ENCODE measurements around the gene GPI. TPM values are rescaled to one million over a fixed set of nuclear protein-coding genes. Genes with fewer than 3 reads are reported as not detected.

GPI gene
- total and polyA plus RNA-seq, 2 of the 8 experiments (the other 6 are each of a cell fraction or from before 2014, with no cell fraction given): 171 to 360 TPM

DNA sequence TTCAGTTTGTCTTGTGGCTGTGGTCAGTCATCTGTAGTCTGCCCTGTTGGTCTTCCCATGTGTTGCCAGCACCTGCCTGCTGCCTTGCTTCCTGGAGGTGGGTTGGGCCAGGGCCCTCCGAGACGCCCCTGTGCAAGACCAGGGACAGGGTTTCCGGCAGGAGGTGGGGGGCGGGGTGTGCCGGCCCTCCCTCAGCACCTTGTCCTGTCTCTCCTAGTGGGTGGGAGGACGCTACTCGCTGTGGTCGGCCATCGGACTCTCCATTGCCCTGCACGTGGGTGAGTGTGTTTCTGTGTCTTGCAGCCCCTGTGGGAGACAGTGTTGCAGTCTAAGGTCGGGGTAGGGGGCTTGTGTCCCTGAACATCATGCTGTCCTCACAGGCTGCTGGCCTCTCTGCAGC lies 28.0 kb downstream of the GPI start (continued):
- TF ChIP-seq, protein P1, sequence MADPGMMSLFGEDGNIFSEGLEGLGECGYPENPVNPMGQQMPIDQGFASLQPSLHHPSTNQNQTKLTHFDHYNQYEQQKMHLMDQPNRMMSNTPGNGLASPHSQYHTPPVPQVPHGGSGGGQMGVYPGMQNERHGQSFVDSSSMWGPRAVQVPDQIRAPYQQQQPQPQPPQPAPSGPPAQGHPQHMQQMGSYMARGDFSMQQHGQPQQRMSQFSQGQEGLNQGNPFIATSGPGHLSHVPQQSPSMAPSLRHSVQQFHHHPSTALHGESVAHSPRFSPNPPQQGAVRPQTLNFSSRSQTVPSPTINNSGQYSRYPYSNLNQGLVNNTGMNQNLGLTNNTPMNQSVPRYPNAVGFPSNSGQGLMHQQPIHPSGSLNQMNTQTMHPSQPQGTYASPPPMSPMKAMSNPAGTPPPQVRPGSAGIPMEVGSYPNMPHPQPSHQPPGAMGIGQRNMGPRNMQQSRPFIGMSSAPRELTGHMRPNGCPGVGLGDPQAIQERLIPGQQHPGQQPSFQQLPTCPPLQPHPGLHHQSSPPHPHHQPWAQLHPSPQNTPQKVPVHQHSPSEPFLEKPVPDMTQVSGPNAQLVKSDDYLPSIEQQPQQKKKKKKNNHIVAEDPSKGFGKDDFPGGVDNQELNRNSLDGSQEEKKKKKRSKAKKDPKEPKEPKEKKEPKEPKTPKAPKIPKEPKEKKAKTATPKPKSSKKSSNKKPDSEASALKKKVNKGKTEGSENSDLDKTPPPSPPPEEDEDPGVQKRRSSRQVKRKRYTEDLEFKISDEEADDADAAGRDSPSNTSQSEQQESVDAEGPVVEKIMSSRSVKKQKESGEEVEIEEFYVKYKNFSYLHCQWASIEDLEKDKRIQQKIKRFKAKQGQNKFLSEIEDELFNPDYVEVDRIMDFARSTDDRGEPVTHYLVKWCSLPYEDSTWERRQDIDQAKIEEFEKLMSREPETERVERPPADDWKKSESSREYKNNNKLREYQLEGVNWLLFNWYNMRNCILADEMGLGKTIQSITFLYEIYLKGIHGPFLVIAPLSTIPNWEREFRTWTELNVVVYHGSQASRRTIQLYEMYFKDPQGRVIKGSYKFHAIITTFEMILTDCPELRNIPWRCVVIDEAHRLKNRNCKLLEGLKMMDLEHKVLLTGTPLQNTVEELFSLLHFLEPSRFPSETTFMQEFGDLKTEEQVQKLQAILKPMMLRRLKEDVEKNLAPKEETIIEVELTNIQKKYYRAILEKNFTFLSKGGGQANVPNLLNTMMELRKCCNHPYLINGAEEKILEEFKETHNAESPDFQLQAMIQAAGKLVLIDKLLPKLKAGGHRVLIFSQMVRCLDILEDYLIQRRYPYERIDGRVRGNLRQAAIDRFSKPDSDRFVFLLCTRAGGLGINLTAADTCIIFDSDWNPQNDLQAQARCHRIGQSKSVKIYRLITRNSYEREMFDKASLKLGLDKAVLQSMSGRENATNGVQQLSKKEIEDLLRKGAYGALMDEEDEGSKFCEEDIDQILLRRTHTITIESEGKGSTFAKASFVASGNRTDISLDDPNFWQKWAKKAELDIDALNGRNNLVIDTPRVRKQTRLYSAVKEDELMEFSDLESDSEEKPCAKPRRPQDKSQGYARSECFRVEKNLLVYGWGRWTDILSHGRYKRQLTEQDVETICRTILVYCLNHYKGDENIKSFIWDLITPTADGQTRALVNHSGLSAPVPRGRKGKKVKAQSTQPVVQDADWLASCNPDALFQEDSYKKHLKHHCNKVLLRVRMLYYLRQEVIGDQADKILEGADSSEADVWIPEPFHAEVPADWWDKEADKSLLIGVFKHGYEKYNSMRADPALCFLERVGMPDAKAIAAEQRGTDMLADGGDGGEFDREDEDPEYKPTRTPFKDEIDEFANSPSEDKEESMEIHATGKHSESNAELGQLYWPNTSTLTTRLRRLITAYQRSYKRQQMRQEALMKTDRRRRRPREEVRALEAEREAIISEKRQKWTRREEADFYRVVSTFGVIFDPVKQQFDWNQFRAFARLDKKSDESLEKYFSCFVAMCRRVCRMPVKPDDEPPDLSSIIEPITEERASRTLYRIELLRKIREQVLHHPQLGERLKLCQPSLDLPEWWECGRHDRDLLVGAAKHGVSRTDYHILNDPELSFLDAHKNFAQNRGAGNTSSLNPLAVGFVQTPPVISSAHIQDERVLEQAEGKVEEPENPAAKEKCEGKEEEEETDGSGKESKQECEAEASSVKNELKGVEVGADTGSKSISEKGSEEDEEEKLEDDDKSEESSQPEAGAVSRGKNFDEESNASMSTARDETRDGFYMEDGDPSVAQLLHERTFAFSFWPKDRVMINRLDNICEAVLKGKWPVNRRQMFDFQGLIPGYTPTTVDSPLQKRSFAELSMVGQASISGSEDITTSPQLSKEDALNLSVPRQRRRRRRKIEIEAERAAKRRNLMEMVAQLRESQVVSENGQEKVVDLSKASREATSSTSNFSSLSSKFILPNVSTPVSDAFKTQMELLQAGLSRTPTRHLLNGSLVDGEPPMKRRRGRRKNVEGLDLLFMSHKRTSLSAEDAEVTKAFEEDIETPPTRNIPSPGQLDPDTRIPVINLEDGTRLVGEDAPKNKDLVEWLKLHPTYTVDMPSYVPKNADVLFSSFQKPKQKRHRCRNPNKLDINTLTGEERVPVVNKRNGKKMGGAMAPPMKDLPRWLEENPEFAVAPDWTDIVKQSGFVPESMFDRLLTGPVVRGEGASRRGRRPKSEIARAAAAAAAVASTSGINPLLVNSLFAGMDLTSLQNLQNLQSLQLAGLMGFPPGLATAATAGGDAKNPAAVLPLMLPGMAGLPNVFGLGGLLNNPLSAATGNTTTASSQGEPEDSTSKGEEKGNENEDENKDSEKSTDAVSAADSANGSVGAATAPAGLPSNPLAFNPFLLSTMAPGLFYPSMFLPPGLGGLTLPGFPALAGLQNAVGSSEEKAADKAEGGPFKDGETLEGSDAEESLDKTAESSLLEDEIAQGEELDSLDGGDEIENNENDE (IDR thresholded peaks at IDR 0.05; ENCODE audit: insufficient replicate concordance, low read length): no peak
- TF ChIP-seq KDM4A (IDR thresholded peaks at IDR 0.05; ENCODE audit: low read depth, low read length, severe bottlenecking): no peak
- TF ChIP-seq GTF2F1 (IDR thresholded peaks at IDR 0.05; ENCODE audit: borderline replicate concordance, low read depth, low read length): no peak
- TF ChIP-seq RBBP5 (IDR thresholded peaks at IDR 0.05; ENCODE audit: borderline replicate concordance, low read depth, low read length): no peak
- TF ChIP-seq BRCA1 (IDR thresholded peaks at IDR 0.05; ENCODE audit: low read depth, low read length): no peak
